Body of pancreas (tissue), 4 donors: ENCODE data around the gene TBL2.
"Not testable (repeated sequence)": the region's sequence is repeated elsewhere in the genome, so short reads cannot be mapped to it uniquely, and the experiment has no call there.

Experiments
- CTCF ChIP-seq, 7 experiments: fragments of 450-650 bp in 4 of 7; fragments of 200-600 bp in 3 of 7; sonication (generic) in 3 of 7; IDR thresholded peaks; one replicate each; pipeline ENCODE4 v1.5.1; 2016 to 2019; ENCODE audit warnings: antibody characterized with exemption in 7 of 7
- POLR2A ChIP-seq, 3 donors: fragments of 450-650 bp; IDR thresholded peaks; one replicate each; pipeline ENCODE4 v1.6.1; 2016; ENCODE audit warnings: antibody characterized with exemption in 3 of 3, mild to moderate bottlenecking in 2 of 3

GRCh38 chr7:73526158-73526494 lies 52.3 kb downstream of the TBL2 start:
- not testable (repeated sequence) for TF ChIP-seq CTCF, POLR2A (IDR thresholded peaks at IDR 0.05)
